GM12864 (cell line): Measurements from ENCODE around the gene C18orf63.

Source experiments
- DNase-seq: peaks from one replicate; pipeline ENCODE4 v3.0.0-alpha.2; 2011; ENCODE audit warnings: low read depth
- H3K4me3 ChIP-seq: 2 replicates; pipeline ENCODE4 v1.5.1; 2011; ENCODE audit warnings: mild to moderate bottlenecking, low read depth, low read length, control low read depth
- CTCF ChIP-seq: IDR thresholded peaks from 2 replicates; pipeline ENCODE4 v1.5.1; 2011; ENCODE audit warnings: low read depth, mild to moderate bottlenecking, moderate library complexity, low read length, control low read depth, inconsistent platforms; ENCODE audit errors: missing control alignments

Gene C18orf63

DNA sequence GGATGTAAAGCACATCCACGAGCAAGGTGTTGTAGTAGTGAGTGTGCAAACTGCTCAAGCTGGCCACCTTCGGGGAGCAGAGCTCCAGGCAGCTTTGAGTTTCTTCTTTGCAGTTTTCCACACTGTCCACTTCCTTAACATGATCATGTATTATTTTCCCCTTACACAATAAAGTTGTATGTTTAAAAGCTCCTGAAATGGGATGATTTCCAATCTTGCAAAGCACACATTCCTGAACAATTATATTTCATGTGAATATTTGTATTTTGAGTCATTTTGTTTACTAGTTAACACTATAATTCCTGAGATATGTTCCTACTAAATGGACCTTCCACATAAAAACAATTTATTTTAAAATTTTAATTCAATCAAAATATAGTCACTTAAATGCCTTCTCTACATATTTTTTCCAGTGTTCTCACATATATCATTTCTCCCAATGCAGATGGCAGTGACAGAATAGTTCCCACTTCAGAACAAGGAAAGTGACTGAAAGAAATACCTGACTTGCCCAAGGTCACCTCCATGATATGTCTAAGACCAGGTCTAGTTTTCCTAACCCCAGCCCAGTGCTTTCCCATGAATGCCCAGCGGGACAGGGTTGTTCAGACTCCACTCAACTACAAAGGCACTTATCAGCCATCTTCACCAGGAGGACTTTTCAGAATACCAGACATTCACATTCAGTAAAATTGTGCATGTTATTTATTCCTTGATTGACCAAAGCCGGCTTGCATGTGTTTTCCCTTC is 29.4 kb upstream of the C18orf63 start:
- TF ChIP-seq CTCF: no peak
- no peak overlapping the region for H3K4me3 ChIP-seq
- DNase-seq: no peak

DNA sequence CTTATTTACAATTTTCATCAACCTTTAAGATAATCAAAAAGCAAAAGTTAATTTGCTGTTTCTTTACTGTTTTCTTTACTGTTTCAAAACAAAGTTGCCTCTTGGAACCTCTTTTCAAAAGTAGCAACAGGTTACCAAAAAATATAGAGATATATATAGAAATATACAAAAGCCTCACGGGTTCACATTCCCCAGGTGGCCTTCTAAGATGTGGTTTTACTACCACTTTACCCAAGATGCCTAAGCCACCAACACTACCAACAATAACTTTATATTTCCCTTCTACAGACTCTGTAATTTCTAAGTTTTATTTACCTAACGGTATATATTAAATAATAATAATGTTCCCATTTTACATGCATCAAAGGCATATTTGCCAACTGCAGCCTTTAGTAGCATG is 28.8 kb upstream of the C18orf63 start:
- no peak for DNase-seq
- no peak for TF ChIP-seq CTCF
- no peak overlapping the region for H3K4me3 ChIP-seq

- DNase-seq: no peak
- no peak for TF ChIP-seq CTCF
- no peak overlapping the region for H3K4me3 ChIP-seq
Measured at GRCh38 chr18:74288041-74288440, 27.6 kb upstream of the C18orf63 start.

DNA sequence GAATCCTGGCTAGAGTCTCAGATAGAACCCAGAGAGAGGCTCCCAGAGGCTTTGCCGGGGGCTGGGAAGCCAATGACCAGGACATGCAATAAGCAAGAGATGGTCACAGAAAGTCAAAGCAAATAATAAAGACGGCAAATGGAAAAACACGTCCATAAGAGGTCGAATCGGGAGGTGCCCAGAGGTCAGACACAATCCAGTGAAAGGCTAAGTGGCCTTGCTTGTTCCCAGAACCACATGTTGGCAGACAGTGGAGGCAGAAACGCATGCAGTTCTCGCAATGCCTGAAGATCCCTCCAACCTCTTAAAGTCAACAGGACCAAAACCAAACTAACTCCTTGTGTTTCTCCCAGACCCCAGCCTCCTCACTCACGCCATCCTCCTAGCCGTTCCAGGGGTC is 26.9 kb upstream of the C18orf63 start:
- H3K4me3 ChIP-seq: no peak overlapping the region
- TF ChIP-seq CTCF: no peak
- DNase-seq: no peak

GRCh38 chr18:74289137-74289536 is 26.5 kb upstream of the C18orf63 start:
- no peak overlapping the region for H3K4me3 ChIP-seq
- no peak for TF ChIP-seq CTCF
- no peak for DNase-seq

DNA sequence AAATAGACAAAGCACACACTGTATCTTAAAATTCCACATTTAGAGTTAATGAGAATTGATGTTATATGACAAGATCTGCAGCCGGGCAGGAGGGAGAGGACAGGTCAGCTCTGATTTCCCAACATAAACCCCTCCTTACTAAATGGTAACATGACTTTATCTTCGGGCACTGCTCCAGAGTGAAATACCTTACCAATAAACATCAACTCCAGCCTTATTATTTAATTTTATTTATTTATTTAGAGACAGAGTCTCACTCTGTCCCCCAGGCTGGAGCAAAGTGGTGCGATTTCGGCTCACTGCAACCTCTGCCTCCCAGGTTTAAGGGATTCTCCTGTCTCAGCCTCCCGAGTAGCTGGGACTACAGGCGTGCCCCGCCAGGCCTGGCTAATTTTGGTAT is 25.6 kb upstream of the C18orf63 start:
- no peak for TF ChIP-seq CTCF
- no peak for DNase-seq
- H3K4me3 ChIP-seq: no peak overlapping the region
